ENCODE measurements around the gene TM4SF20.
A peak's percentile ranks its signal among the peaks of the same experiment; 100 is the strongest.

Gene TM4SF20

GRCh38 chr2:227324642-227324994 is 54.5 kb downstream of the TM4SF20 start:
- H3K4me2 ChIP-seq (ENCODE audit: low read depth, low read length, poor library complexity, severe bottlenecking): peak overlapping the region; percentile 98
- H3K4me1 ChIP-seq (ENCODE audit: insufficient read depth, low read length, poor library complexity, severe bottlenecking): peaks cover 60% of the 10 kb centered on the region
- TF ChIP-seq EZH2phosphoT487 (IDR thresholded peaks at IDR 0.05; ENCODE audit: borderline replicate concordance) (no peak), CTCF (conservative IDR thresholded peaks at IDR 0.05; ENCODE audit: low read length) (no peak)
- no peaks in the 10 kb centered on the region for H3K36me3 ChIP-seq (ENCODE audit: insufficient read depth, low read length)
- peak overlapping the region; percentile 94 for H2AFZ ChIP-seq (ENCODE audit: low read length)
- 0 out of 2 replicates have a peak, but pooled peaks cover 4% of the 10 kb centered on the region for H3K9me3 ChIP-seq (ENCODE audit: insufficient read depth, low read depth, low read length)
- H3K9ac ChIP-seq (ENCODE audit: low read depth, low read length, poor library complexity, severe bottlenecking): peak overlapping the region; percentile 94
- peaks cover 15% of the 10 kb centered on the region; the same call in 1 of the 2 replicates for H3F3A ChIP-seq (ENCODE audit: low read depth)
- peaks cover 40% of the 10 kb centered on the region for H4K20me1 ChIP-seq (ENCODE audit: insufficient read depth, low read length, poor library complexity, severe bottlenecking)
- peaks cover 45% of the 10 kb centered on the region for H3K79me2 ChIP-seq (ENCODE audit: insufficient read depth, low read length)
- peak overlapping the region; percentile 86 for H3K4me3 ChIP-seq (ENCODE audit: low read length, poor library complexity, severe bottlenecking)
- no peaks in the 10 kb centered on the region for H3K9me2 ChIP-seq (replicated peaks; ENCODE audit: low read depth, low read length)
- no peaks in the 10 kb centered on the region for H3K27me3 ChIP-seq (ENCODE audit: insufficient read depth, low read length, poor library complexity, severe bottlenecking)

- Histone ChIP-seq H3K9me3 (ENCODE audit: insufficient read depth, low read depth, low read length) (0 out of 2 replicates have a peak, but pooled peaks cover 4% of the 10 kb centered on the region), H3K9ac (ENCODE audit: low read depth, low read length, poor library complexity, severe bottlenecking) (peak overlapping the region; percentile 94), H2AFZ (ENCODE audit: low read length) (no peak overlapping the region), H3K27me3 (ENCODE audit: insufficient read depth, low read length, poor library complexity, severe bottlenecking) (no peaks in the 10 kb centered on the region), H4K20me1 (ENCODE audit: insufficient read depth, low read length, poor library complexity, severe bottlenecking) (peaks cover 32% of the 10 kb centered on the region), H3K4me1 (ENCODE audit: insufficient read depth, low read length, poor library complexity, severe bottlenecking) (peaks cover 61% of the 10 kb centered on the region), H3K4me3 (ENCODE audit: low read length, poor library complexity, severe bottlenecking) (peak overlapping the region; percentile 86), H3K9me2 (replicated peaks; ENCODE audit: low read depth, low read length) (no peaks in the 10 kb centered on the region), H3K4me2 (ENCODE audit: low read depth, low read length, poor library complexity, severe bottlenecking) (peak overlapping the region; percentile 98), H3K36me3 (ENCODE audit: insufficient read depth, low read length) (no peaks in the 10 kb centered on the region), H3F3A (ENCODE audit: low read depth) (peaks cover 17% of the 10 kb centered on the region; the same call in 1 of the 2 replicates), H3K79me2 (ENCODE audit: insufficient read depth, low read length) (peaks cover 37% of the 10 kb centered on the region)
- TF ChIP-seq CTCF (conservative IDR thresholded peaks at IDR 0.05; ENCODE audit: low read length) (no peak), EZH2phosphoT487 (IDR thresholded peaks at IDR 0.05; ENCODE audit: borderline replicate concordance) (no peak)
Measured at GRCh38 chr2:227323818-227324217, 55.3 kb downstream of the TM4SF20 start.

GRCh38 chr2:227322530-227323205 is 56.4 kb downstream of the TM4SF20 start:
- no peak overlapping the region for H2AFZ ChIP-seq (ENCODE audit: low read length)
- H3K4me2 ChIP-seq (ENCODE audit: low read depth, low read length, poor library complexity, severe bottlenecking): peak overlapping the region; percentile 98
- H3K9ac ChIP-seq (ENCODE audit: low read depth, low read length, poor library complexity, severe bottlenecking): no peak overlapping the region
- peaks cover 17% of the 10 kb centered on the region; the same call in 1 of the 2 replicates for H3F3A ChIP-seq (ENCODE audit: low read depth)
- TF ChIP-seq CTCF (conservative IDR thresholded peaks at IDR 0.05; ENCODE audit: low read length) (no peak), EZH2phosphoT487 (IDR thresholded peaks at IDR 0.05; ENCODE audit: borderline replicate concordance) (no peak)
- H3K79me2 ChIP-seq (ENCODE audit: insufficient read depth, low read length): peaks cover 25% of the 10 kb centered on the region
- H3K36me3 ChIP-seq (ENCODE audit: insufficient read depth, low read length): no peaks in the 10 kb centered on the region
- H3K4me3 ChIP-seq (ENCODE audit: low read length, poor library complexity, severe bottlenecking): peak overlapping the region; percentile 86
- H3K9me2 ChIP-seq (replicated peaks; ENCODE audit: low read depth, low read length): no peaks in the 10 kb centered on the region
- H3K27me3 ChIP-seq (ENCODE audit: insufficient read depth, low read length, poor library complexity, severe bottlenecking): no peaks in the 10 kb centered on the region
- peaks cover 56% of the 10 kb centered on the region for H3K4me1 ChIP-seq (ENCODE audit: insufficient read depth, low read length, poor library complexity, severe bottlenecking)
- H4K20me1 ChIP-seq (ENCODE audit: insufficient read depth, low read length, poor library complexity, severe bottlenecking): peaks cover 21% of the 10 kb centered on the region
- 0 out of 2 replicates have a peak, but pooled peaks cover 4% of the 10 kb centered on the region for H3K9me3 ChIP-seq (ENCODE audit: insufficient read depth, low read depth, low read length)

Measured in Loucy (cell line).